GM12874 (cell line): ENCODE results near the gene CAMK2N2.

ENCODE experiments used
- TF ChIP-seq, protein P1 (sequence below): IDR thresholded peaks from 2 replicates; pipeline ENCODE4 v1.5.1; 2011; ENCODE audit warnings: low read depth, mild to moderate bottlenecking, control low read depth, low read length, moderate library complexity; ENCODE audit not compliant: insufficient read depth

CAMK2N2 gene

GRCh38 chr3:184262764-184263179, 1.4 kb upstream of the CAMK2N2 start:
- TF ChIP-seq, protein P1, sequence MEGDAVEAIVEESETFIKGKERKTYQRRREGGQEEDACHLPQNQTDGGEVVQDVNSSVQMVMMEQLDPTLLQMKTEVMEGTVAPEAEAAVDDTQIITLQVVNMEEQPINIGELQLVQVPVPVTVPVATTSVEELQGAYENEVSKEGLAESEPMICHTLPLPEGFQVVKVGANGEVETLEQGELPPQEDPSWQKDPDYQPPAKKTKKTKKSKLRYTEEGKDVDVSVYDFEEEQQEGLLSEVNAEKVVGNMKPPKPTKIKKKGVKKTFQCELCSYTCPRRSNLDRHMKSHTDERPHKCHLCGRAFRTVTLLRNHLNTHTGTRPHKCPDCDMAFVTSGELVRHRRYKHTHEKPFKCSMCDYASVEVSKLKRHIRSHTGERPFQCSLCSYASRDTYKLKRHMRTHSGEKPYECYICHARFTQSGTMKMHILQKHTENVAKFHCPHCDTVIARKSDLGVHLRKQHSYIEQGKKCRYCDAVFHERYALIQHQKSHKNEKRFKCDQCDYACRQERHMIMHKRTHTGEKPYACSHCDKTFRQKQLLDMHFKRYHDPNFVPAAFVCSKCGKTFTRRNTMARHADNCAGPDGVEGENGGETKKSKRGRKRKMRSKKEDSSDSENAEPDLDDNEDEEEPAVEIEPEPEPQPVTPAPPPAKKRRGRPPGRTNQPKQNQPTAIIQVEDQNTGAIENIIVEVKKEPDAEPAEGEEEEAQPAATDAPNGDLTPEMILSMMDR: no peak

DNA sequence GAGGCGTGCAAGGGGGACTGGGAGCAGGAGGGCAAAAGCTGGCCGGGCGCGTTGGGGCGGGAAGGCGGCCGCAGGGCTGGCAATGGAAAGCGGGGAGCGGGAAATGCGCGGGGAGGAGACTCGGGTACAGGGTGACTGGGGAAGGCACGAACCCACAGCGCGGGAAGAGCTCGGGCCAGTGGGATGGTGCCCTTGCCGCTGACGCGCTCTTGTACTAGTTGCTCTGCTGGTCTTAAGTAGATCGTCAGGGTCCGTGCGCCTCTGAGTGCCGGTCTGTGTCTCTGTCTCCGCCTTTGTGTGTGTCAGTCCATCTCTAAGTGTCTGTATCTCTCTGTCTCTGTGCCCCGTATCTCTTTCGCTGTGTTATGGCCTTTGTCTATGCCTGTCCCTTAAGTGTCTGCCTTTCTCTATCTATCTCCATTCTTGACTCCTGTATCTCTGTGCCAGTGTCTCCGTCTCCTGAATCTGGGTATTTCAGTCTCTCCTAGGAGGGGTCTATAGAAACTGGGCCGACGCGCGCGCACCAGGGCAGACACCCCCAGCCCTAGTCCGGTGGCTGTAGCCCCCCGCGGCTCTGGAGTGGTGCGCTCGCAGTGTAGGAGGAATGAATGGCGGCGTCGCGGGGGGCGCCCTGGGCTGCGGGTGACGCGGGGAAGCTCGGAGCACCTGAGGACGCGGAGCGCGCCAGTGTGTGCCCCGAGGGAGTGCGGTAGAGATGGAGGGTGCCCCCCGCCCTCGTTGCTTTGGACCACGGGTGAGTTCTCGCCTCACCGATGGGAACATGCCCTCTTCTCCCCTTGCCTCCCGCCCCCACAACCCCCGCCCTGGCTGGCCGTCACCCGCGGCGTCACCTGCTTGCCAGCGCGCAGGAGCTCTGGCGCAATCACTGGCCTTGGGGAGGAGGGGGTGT, 756 bp upstream of the CAMK2N2 start:
- TF ChIP-seq, protein P1: no peak

DNA sequence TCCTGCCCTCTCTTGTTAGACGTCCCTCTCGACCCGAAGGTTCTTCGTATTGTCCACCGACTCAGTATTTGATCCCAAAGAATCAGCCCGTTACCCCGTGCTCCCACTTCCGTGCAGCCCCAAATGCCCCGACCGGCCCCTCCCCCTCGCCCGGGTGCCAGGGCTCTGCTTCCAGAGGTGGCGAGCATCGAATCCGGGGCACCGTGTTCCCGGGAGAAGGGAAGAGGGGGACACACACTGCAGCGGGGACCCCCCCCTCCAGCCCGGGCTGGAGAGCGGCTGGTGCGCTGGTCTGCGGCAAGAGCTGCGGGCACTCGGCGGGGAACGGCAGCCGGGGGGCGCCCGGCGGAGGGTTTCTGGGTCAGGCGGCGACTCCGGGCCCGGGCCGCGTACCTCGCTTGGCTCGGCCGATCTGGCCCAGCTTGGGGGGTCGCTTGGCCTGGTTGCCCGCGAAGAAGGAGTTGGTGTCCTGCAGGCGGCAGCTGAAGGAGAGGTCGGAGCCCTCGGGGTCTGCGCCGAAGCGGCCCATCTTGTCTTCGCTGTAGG, 556 bp downstream of the CAMK2N2 start:
- TF ChIP-seq, protein P1: no peak

DNA sequence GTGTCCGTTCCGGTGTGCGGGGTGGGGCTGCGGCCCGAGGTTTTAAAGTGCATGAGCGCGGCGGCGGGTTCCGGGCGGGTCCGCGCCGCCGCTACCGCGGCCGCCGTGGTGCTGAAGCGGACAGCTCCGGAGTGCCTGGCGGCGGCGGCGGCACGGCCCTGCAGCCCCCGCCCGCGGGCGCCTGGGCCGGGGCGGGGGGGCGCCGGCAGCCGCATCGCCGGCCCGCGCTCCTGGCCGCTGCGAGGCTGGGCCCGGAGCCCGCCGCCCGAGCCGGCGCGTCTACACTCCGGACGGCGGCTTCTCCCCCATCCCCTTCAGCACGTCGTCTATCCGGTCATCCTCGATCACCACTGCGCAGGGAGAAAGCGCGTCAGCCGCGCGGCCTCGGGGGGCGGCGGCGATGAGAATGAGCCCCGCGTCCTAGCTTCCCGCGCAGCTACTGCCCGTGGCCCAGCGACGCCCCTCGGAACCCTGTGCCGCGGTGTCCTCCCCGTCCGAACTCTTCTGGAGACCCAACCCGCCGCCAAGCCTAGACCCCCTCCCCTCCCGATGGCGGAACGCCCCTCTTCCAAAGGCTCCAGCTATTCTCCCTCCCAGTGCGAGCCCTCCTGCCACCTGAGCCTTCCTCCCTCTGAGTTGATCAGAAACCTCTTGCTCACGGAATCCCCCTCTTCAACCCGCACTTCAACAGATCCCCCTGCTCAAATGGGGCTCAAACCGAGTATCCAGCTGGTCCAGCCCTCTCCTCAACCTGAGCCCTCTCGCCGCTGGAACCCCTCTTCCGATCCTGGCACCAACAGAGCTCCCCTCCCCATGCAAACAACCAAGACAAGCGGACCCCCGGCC, 1.3 kb downstream of the CAMK2N2 start:
- TF ChIP-seq, protein P1: no peak

DNA sequence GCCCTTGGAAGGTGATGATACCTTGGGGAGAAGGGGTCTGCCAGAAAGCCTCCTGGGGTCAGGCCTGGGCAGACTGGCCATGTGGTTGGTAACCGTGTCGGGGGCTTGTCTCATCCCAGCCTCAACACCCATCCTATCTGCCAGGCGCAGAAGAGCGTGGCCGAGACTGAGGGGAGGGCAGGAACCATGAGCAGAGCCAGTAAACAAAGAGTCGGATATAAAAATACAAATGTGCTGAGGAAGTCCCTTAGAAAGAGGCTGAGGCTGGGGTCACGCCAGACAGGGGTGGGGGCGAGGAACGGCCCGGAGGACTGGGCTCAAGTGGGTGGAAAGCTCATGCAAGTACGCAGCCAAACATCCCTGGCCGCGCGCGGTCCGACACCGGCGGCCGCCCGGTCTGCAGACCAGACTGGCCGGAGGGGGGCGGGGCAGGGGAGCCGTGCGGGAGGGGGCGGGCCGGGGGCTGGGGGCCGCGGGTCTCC, 1.9 kb downstream of the CAMK2N2 start:
- TF ChIP-seq, protein P1: no peak

DNA sequence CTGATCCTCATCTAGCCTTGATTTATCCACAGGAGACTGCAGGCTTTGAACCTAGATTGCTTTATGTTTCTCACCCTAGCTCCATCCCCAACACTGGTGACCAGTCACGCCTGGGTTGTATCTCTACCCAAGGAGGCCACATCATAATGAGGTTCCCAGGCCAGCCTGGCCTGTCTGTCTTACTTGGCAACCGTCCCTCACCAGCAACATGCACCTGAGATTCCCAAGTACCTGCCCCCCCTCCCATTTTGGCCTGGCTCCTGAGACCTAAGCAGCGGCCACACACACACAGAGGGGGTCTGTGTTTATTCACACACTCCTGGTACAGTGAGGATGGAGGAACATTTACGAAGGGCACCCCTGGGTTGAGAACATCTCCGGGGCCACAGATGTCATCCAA, 2.4 kb downstream of the CAMK2N2 start:
- TF ChIP-seq, protein P1: no peak
